HG02623 (cell line): ENCODE results near the gene EML1.

Source experiments
- ATAC-seq: cut with Tn5 transposase; IDR thresholded peaks from one replicate; pipeline ENCODE4 v1.9.1; 2021; ENCODE audit warnings: moderate library complexity; ENCODE audit not compliant: unreplicated experiment

EML1 gene

GRCh38 chr14:99802301-99803105 lies 9.3 kb downstream of the EML1 start:
- ATAC-seq = no peak

DNA sequence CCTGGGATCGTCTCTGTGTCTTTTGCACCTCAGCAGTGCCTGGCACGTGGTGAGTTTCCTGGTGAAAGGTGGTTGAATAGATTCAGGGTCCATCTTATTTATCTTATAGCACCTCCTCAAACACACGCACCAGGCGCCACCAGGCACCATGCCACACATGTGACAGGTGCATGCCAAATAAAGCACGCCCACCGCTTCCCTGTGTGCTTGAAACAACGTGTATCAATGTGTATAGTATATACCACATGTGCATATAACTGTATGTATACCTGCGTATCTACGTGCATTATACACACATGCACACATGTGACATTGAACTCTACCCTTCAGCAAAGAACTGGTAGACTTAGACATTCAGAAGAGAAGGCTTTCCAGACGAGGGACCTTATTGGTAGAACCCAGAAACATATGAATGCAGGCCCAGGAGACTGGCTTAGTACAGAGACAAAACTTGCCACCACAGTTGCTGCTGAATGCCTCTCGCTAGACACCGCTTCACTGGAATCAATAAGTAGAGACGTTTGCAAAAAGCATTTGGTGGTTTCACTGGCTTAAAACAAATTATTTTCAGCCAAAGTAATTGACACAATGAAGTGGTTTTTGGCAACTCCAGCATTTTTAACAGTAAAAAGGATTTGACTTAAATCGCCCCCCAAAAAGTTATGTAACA lies 10.0 kb downstream of the EML1 start:
- no peak for ATAC-seq

GRCh38 chr14:99803803-99804202 lies 10.6 kb downstream of the EML1 start:
- ATAC-seq = no peak

- no peak for ATAC-seq
Observed at GRCh38 chr14:99805757-99806439, 12.7 kb downstream of the EML1 start.

- ATAC-seq = no peak
Observed at GRCh38 chr14:99806836-99807235, 13.6 kb downstream of the EML1 start.

GRCh38 chr14:99807413-99808153 lies 14.4 kb downstream of the EML1 start:
- ATAC-seq = no peak

DNA sequence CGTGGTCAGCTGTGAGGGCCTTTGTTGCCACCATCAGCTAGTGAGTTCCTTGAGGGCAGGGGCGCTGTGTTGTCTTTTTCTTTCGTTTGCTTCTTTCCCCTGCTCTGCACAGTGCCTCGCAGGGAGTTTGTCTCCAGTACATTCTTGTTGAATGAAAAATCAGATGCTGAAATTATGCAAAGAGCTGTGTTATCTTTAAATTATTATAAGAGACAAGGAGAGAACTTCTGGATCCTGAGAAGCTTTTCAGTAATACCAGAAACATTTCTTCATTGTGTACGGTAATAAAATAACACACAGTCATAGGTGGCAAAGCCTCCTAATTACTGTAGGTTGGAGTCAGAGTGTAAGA lies 14.9 kb downstream of the EML1 start:
- no peak for ATAC-seq

GRCh38 chr14:99808515-99808914 lies 15.3 kb downstream of the EML1 start:
- ATAC-seq = no peak

DNA sequence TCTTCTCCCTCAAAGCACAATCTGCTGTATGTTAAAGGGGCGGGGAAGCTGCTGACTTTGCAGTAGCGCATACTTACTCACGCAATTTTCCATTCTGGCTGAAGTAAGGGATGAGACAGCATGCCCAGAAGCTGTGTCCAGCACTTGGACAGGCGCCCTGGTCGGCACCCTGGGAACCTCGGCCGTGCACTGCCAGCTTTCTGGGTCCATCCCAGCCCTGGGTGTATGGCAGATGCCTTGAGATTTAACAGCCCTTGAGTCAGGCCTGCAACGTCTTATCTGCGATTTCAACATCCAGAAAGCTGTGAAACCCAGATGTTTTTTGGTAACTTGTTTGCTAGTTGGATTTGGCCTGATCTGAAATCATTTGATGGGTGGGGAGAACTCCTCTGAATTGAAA lies 16.1 kb downstream of the EML1 start:
- no peak for ATAC-seq

DNA sequence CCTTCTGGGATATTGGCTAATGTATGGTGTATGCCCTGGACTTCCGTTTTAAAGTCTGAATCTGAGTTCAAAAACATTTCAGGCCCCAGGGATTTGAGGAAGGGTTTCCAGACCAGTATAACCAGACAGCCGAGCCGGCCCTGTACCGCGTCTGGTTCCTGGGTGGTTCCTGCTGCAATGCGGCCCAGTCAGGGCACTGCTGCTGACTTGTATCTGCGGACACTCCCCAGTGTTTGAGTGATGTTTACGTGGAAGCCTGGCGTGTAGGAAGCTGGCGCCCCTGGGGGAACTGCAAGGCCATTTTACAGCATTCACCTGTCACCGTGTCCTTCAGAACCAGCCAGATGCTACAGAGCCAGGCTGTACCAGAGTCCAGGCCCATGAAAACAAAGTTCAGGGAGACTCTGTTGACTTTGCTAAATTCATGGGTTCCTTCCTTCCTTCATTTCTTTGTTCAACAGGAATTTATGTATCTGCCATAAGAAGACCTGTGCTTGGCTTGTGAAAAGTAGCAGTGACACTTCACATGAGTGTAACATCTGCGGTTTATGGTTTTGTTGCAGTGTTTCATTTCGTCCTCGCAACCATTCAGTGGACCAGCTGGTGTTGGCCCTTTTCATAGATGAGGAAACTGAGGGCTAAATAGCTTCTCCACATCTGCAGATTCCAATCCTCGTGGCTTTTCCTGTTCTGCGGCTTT lies 16.8 kb downstream of the EML1 start:
- ATAC-seq = no peak

- no peak for ATAC-seq
Observed at GRCh38 chr14:99810559-99810874, 17.3 kb downstream of the EML1 start.

- ATAC-seq = no peak
Observed at GRCh38 chr14:99812096-99812750, 19.0 kb downstream of the EML1 start.

GRCh38 chr14:99812892-99813291 lies 19.7 kb downstream of the EML1 start:
- no peak for ATAC-seq

GRCh38 chr14:99815696-99816095 lies 22.5 kb downstream of the EML1 start:
- ATAC-seq = no peak

DNA sequence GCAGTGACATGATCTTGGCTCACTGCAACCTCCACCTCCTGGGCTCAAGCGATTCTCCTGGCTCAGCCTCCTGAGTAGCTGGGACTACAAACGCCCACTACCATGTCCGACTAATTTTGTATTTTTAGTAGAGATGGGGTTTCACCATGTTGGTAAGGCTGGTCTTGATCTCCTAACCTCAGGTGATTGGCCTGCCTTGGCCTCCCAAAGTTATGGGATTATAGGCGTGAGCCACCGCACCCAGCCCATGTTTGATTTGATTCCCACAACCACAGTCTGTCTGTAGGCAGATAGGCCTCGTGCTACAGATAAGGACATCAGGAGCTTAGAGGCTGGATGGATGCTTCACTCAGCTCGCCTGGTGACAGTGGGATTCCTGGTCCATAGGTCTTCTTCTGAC lies 23.0 kb downstream of the EML1 start:
- no peak for ATAC-seq

DNA sequence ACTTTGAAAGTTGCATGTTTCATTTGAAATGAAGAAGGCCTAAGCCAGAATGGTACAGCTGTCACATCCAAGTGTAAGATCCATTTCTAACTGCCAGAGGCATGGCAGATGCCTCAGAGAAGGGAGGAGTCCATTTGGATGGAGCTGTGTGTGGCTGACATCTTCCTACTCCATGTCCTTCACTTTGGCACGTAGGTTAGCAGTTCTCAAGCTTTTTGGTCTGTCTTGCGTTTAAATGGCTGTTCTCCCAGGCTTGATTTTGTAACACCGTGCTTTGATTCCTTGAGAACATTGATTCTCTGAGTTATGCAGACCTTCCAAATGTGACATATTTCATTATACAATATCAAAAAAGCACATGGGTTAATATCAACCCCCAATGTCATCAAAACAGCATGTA lies 23.4 kb downstream of the EML1 start:
- ATAC-seq = no peak

DNA sequence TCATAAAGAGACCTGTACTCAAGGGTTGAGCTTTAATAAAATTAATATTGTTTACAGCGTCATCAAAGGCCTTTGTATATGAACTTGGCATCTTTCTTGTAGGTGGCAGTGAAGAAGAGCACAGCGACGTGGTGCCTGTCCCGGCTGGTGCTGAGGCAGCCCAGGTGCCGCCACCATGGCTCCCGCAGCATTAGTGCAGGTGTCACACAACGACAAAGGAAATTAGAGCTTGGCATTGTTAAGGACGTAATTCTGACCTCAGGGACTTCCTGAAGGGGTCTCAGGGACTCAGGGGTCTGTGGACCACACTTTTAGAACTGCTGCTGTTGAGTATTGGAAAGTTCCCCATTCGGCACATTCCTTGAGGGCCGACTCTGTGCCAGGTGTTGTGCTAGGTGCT lies 24.1 kb downstream of the EML1 start:
- ATAC-seq = no peak

DNA sequence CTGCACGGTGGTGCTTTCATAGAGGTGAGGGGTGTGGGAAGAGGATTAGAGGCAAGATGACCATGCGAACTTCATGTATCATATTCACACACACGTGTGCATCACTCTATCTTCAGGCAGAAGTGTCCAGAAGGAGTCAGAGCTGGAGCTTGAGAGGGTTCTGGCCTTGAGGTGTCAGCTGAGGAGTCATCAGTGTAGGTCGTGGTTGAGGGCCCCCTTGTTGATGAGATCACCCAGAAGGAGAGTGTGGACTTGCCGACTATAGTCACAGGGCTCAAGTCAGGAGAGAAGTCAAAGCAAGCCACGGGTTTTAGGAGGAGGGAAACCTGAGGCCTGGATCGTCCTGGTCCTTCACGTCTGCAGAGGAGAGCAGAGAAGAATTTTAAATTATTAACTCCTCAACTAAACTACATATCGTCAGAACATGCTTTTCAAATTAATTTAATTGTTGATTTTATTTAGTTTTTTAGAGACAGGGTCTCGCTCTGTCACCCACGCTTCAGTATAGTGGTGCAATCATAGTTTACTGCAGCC lies 25.4 kb downstream of the EML1 start:
- ATAC-seq = no peak

DNA sequence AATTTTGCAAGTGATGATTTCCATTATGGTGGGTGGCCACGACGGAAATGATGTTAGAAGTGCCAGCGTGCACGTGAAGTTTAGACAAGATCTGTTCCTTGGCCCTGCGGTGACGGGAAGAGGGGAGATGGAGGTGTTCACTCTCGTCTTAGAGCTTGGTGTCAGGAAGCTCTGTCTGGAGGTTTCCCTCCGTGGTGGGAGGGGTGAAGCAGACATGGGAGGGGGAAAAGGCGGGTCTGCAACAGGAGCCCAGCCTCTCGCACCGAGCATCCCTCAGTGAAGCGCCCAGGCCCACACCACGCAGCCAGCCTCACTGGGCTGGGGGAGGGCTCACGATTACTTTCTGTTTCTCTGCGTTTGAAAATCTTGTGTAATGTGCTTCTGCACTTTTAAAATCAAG lies 26.3 kb downstream of the EML1 start:
- no peak for ATAC-seq

- no peak for ATAC-seq
Observed at GRCh38 chr14:99820702-99821331, 27.6 kb downstream of the EML1 start.
